Measurements from ENCODE around the gene CTNNBIP1.
A peak's percentile ranks its signal among the peaks of the same experiment; 100 is the strongest.

CTNNBIP1 gene

GRCh38 chr1:9891207-9891606, 18.9 kb downstream of the CTNNBIP1 start:
- 46% methylated on average over 5 of the region's 5 CpGs for WGBS
- Histone ChIP-seq H3K14ac (ENCODE audit: low read length in 2 of 2) (no peak overlapping the region), H3K27me3 (ENCODE audit: control insufficient read depth in 1 of 2, insufficient read depth in 1 of 2, low read length in 2 of 2) (no peaks in the 10 kb centered on the region)

GRCh38 chr1:9890224-9890731, 19.8 kb downstream of the CTNNBIP1 start:
- Histone ChIP-seq H3K79me1 (replicated peaks; ENCODE audit: low read length, poor library complexity, severe bottlenecking) (peaks cover 25% of the 10 kb centered on the region), H3K23ac (ENCODE audit: low read length in 2 of 2) (no peak overlapping the region), H3K18ac (ENCODE audit: low read depth in 1 of 2, low read length in 2 of 2) (peak overlapping the region in 1 of 2 experiments; percentile 71), H3K27me3 (ENCODE audit: control insufficient read depth in 1 of 2, insufficient read depth in 1 of 2, low read length in 2 of 2) (no peaks in the 10 kb centered on the region), H2BK15ac (ENCODE audit: low read depth, poor library complexity, severe bottlenecking) (no peak overlapping the region), H3K9me3 (ENCODE audit: control insufficient read depth, low read length) (no peaks in the 10 kb centered on the region), H2BK120ac (ENCODE audit: low read depth, low read length) (no peak overlapping the region), H2BK12ac (ENCODE audit: low read length in 2 of 2) (no peak overlapping the region), H2AK5ac (ENCODE audit: low read length, severe bottlenecking) (no peak overlapping the region), H3K4me2 (ENCODE audit: low read length, poor library complexity, severe bottlenecking) (peak overlapping the region; percentile 45), H3K4ac (ENCODE audit: low read depth in 1 of 2, low read length in 2 of 2) (peak overlapping the region in 1 of 2 experiments; percentile 24), H3K4me1 (ENCODE audit: control insufficient read depth, insufficient read depth, low read depth, low read length) (peaks cover 36% of the 10 kb centered on the region), H2AFZ (ENCODE audit: low read depth, low read length) (no peak overlapping the region), H3K27ac (ENCODE audit: low read length, poor library complexity, severe bottlenecking) (peak overlapping the region; percentile 82), H3K14ac (ENCODE audit: low read length in 2 of 2) (no peak overlapping the region), H4K8ac (ENCODE audit: low read length) (peak overlapping the region; percentile 79), H2BK5ac (ENCODE audit: low read depth, low read length, poor library complexity, severe bottlenecking) (peak overlapping the region; percentile 19), H3K36me3 (ENCODE audit: control insufficient read depth in 1 of 2, insufficient read depth in 2 of 2, low read depth in 1 of 2, low read length in 2 of 2) (peaks cover 0 to 18% of the 10 kb centered on the region in 2 experiments), H4K91ac (ENCODE audit: low read length) (no peak overlapping the region), H3K9ac (ENCODE audit: low read length) (peak overlapping the region; percentile 5), H3K4me3 (ENCODE audit: insufficient read depth in 1 of 2, low read depth in 1 of 2, low read length in 2 of 2) (peak overlapping the region in 1 of 2 experiments; percentile 19)
- WGBS, result 15% methylated on average over 6 of the region's 6 CpGs
- DNase-seq, result peak; percentile 91

More at GRCh38 chr1:9891207-9891606, 18.9 kb downstream of the CTNNBIP1 start:
- H2AK5ac ChIP-seq (ENCODE audit: low read length, severe bottlenecking), result peak overlapping the region; percentile 19
- no peak overlapping the region for H3K23ac ChIP-seq (ENCODE audit: low read length in 2 of 2)
- H3K36me3 ChIP-seq (ENCODE audit: control insufficient read depth in 1 of 2, insufficient read depth in 2 of 2, low read depth in 1 of 2, low read length in 2 of 2), result peaks cover 0 to 15% of the 10 kb centered on the region in 2 experiments
- peak overlapping the region in 1 of 2 experiments; percentile 35 for H3K4me3 ChIP-seq (ENCODE audit: insufficient read depth in 1 of 2, low read depth in 1 of 2, low read length in 2 of 2)
- H3K79me1 ChIP-seq (replicated peaks; ENCODE audit: low read length, poor library complexity, severe bottlenecking), result peaks cover 23% of the 10 kb centered on the region
- H3K9ac ChIP-seq (ENCODE audit: low read length), result peak overlapping the region; percentile 26
- H2AFZ ChIP-seq (ENCODE audit: low read depth, low read length), result no peak overlapping the region
- H2BK5ac ChIP-seq (ENCODE audit: low read depth, low read length, poor library complexity, severe bottlenecking), result no peak overlapping the region
- no peak overlapping the region for H3K4me2 ChIP-seq (ENCODE audit: low read length, poor library complexity, severe bottlenecking)
- H2BK120ac ChIP-seq (ENCODE audit: low read depth, low read length), result peak overlapping the region; percentile 89
- H3K9me3 ChIP-seq (ENCODE audit: control insufficient read depth, low read length), result no peaks in the 10 kb centered on the region
- peak overlapping the region; percentile 80 for H4K8ac ChIP-seq (ENCODE audit: low read length)
- H3K4ac ChIP-seq (ENCODE audit: low read depth in 1 of 2, low read length in 2 of 2), result peak overlapping the region in 1 of 2 experiments; percentile 82
- H3K18ac ChIP-seq (ENCODE audit: low read depth in 1 of 2, low read length in 2 of 2), result peak overlapping the region; percentile 22 to 82
- H3K4me1 ChIP-seq (ENCODE audit: control insufficient read depth, insufficient read depth, low read depth, low read length), result peaks cover 33% of the 10 kb centered on the region
- peak overlapping the region; percentile 3 to 57 for H2BK12ac ChIP-seq (ENCODE audit: low read length in 2 of 2)
- no peak for DNase-seq
- peak overlapping the region; percentile 74 for H3K27ac ChIP-seq (ENCODE audit: low read length, poor library complexity, severe bottlenecking)
- H4K91ac ChIP-seq (ENCODE audit: low read length), result peak overlapping the region; percentile 90
- H2BK15ac ChIP-seq (ENCODE audit: low read depth, poor library complexity, severe bottlenecking), result no peak overlapping the region

DNA sequence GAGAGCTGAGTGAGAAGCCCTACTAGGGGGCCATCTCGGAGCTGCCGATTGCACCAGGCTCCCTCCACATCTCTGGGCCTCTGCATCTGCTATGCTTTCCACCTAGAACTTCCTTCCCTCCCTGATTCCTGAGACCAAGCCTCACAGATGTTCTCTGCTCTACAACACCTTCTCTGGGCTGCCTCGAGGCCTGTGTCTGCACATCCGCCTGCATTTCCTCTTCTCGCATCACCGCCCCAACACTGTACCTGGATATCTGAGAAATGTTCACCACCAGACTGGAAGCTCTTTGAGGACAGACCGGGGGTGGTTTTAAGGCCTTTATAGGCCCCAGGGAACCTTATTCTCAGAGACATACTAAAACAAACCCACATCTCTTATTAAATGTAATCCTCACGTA, 20.7 kb downstream of the CTNNBIP1 start:
- no peak overlapping the region for H3K4me3 ChIP-seq (ENCODE audit: insufficient read depth in 1 of 2, low read depth in 1 of 2, low read length in 2 of 2)
- WGBS, result 95% methylated on average over 8 of the region's 8 CpGs
- H2AK5ac ChIP-seq (ENCODE audit: low read length, severe bottlenecking), result peak overlapping the region; percentile 54
- peak overlapping the region in 1 of 2 experiments; percentile 68 for H3K14ac ChIP-seq (ENCODE audit: low read length in 2 of 2)
- H3K36me3 ChIP-seq (ENCODE audit: control insufficient read depth in 1 of 2, insufficient read depth in 2 of 2, low read depth in 1 of 2, low read length in 2 of 2), result peaks cover 0 to 23% of the 10 kb centered on the region in 2 experiments
- H2AFZ ChIP-seq (ENCODE audit: low read depth, low read length), result no peak overlapping the region
- H3K18ac ChIP-seq (ENCODE audit: low read depth in 1 of 2, low read length in 2 of 2), result no peak overlapping the region
- H3K79me1 ChIP-seq (replicated peaks; ENCODE audit: low read length, poor library complexity, severe bottlenecking), result peaks cover 31% of the 10 kb centered on the region
- peak overlapping the region in 1 of 2 experiments; percentile 35 for H3K4ac ChIP-seq (ENCODE audit: low read depth in 1 of 2, low read length in 2 of 2)
- no peak overlapping the region for H3K9ac ChIP-seq (ENCODE audit: low read length)
- no peak overlapping the region for H2BK5ac ChIP-seq (ENCODE audit: low read depth, low read length, poor library complexity, severe bottlenecking)
- no peak overlapping the region for H3K4me2 ChIP-seq (ENCODE audit: low read length, poor library complexity, severe bottlenecking)
- peak overlapping the region; percentile 27 for H4K8ac ChIP-seq (ENCODE audit: low read length)
- H3K23ac ChIP-seq (ENCODE audit: low read length in 2 of 2), result peak overlapping the region in 1 of 2 experiments; percentile 66
- H3K9me3 ChIP-seq (ENCODE audit: control insufficient read depth, low read length), result no peaks in the 10 kb centered on the region
- H3K27me3 ChIP-seq (ENCODE audit: control insufficient read depth in 1 of 2, insufficient read depth in 1 of 2, low read length in 2 of 2), result no peaks in the 10 kb centered on the region
- H3K4me1 ChIP-seq (ENCODE audit: control insufficient read depth, insufficient read depth, low read depth, low read length), result peaks cover 36% of the 10 kb centered on the region
- H4K91ac ChIP-seq (ENCODE audit: low read length), result no peak overlapping the region
- H2BK15ac ChIP-seq (ENCODE audit: low read depth, poor library complexity, severe bottlenecking), result no peak overlapping the region
- DNase-seq, result no peak
- H3K27ac ChIP-seq (ENCODE audit: low read length, poor library complexity, severe bottlenecking), result peak overlapping the region; percentile 11
- peak overlapping the region in 1 of 2 experiments; percentile 28 for H2BK12ac ChIP-seq (ENCODE audit: low read length in 2 of 2)
- H2BK120ac ChIP-seq (ENCODE audit: low read depth, low read length), result no peak overlapping the region

DNA sequence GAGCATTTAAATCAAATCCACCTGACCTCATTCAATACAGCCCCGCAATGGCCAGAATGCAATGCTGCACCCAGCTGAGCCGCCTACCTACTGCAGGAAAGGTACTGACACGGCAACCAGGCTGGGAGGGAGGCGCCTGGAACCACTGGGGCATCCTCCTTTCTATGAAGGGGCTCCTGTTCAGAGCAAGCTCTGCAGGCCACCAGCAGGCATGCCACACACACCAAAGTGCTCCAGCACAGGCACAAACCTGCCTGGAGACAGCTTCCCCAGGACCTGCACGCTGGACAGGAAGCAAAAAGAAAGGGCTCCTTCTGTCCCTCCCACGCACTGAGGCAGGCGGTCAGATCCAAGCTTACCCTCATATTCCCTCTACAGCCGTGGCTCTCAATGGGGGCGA, 21.2 kb downstream of the CTNNBIP1 start:
- Histone ChIP-seq H3K9me3 (ENCODE audit: control insufficient read depth, low read length) (no peaks in the 10 kb centered on the region), H4K91ac (ENCODE audit: low read length) (no peak overlapping the region), H3K14ac (ENCODE audit: low read length in 2 of 2) (no peak overlapping the region), H2BK12ac (ENCODE audit: low read length in 2 of 2) (peak overlapping the region in 1 of 2 experiments; percentile 28), H3K18ac (ENCODE audit: low read depth in 1 of 2, low read length in 2 of 2) (no peak overlapping the region), H3K4me2 (ENCODE audit: low read length, poor library complexity, severe bottlenecking) (no peak overlapping the region), H3K23ac (ENCODE audit: low read length in 2 of 2) (no peak overlapping the region), H4K8ac (ENCODE audit: low read length) (peak overlapping the region; percentile 51), H3K4ac (ENCODE audit: low read depth in 1 of 2, low read length in 2 of 2) (peak overlapping the region in 1 of 2 experiments; percentile 46), H3K4me1 (ENCODE audit: control insufficient read depth, insufficient read depth, low read depth, low read length) (peaks cover 38% of the 10 kb centered on the region), H2AK5ac (ENCODE audit: low read length, severe bottlenecking) (peak overlapping the region; percentile 33), H2AFZ (ENCODE audit: low read depth, low read length) (no peak overlapping the region), H3K4me3 (ENCODE audit: insufficient read depth in 1 of 2, low read depth in 1 of 2, low read length in 2 of 2) (no peak overlapping the region), H3K9ac (ENCODE audit: low read length) (no peak overlapping the region), H3K36me3 (ENCODE audit: control insufficient read depth in 1 of 2, insufficient read depth in 2 of 2, low read depth in 1 of 2, low read length in 2 of 2) (peaks cover 0 to 28% of the 10 kb centered on the region in 2 experiments), H2BK120ac (ENCODE audit: low read depth, low read length) (no peak overlapping the region), H2BK15ac (ENCODE audit: low read depth, poor library complexity, severe bottlenecking) (peak overlapping the region; percentile 13), H2BK5ac (ENCODE audit: low read depth, low read length, poor library complexity, severe bottlenecking) (no peak overlapping the region), H3K27ac (ENCODE audit: low read length, poor library complexity, severe bottlenecking) (no peak overlapping the region), H3K27me3 (ENCODE audit: control insufficient read depth in 1 of 2, insufficient read depth in 1 of 2, low read length in 2 of 2) (peaks cover 0 to 3% of the 10 kb centered on the region in 2 experiments), H3K79me1 (replicated peaks; ENCODE audit: low read length, poor library complexity, severe bottlenecking) (peaks cover 33% of the 10 kb centered on the region)
- WGBS, result 93% methylated on average over 7 of the region's 9 CpGs
- no peak for DNase-seq
